Stomach (tissue), 19 donors: Measurements from ENCODE around the gene STON2. TPM values are rescaled to one million over a fixed set of nuclear protein-coding genes. Genes with fewer than 3 reads are reported as not detected.

ENCODE experiments used
- DNase-seq, 2 donors: peaks; one replicate each; pipeline versions ENCODE4 v3.0.0 to v3.0.0-alpha.2; 2013 to 2019
- H3K27ac ChIP-seq, 5 donors: fragments of 200-600 bp in 4 of 5; sonication (generic) in 4 of 5; one replicate each; pipeline ENCODE4 v1.5.1; 2013 to 2019; ENCODE audit warnings: mild to moderate bottlenecking in 1 of 5, moderate library complexity in 1 of 5
- H3K27me3 ChIP-seq, 3 donors: fragments of 200-600 bp; sonication (generic); one replicate each; pipeline ENCODE4 v1.5.1; 2017 to 2019; ENCODE audit warnings: mixed run types in 1 of 3
- H3K36me3 ChIP-seq, 4 donors: fragments of 200-600 bp; sonication (generic); 1 replicate in 3 of 4; 2 replicates in 1 of 4; pipeline ENCODE4 v1.5.1; 2016 to 2019
- H3K4me1 ChIP-seq, 4 donors: fragments of 200-600 bp; sonication (generic); one replicate each; pipeline ENCODE4 v1.5.1; 2016 to 2019
- H3K4me3 ChIP-seq, 4 donors: fragments of 200-600 bp; sonication (generic) in 3 of 4; one replicate each; pipeline ENCODE4 v1.5.1; 2016 to 2019; ENCODE audit warnings: mild to moderate bottlenecking in 1 of 4
- H3K9me3 ChIP-seq, 4 donors: fragments of 200-600 bp; sonication (generic); one replicate each; pipeline ENCODE4 v1.5.1; 2016 to 2019
- EP300 ChIP-seq: sonication (generic); formaldehyde crosslinking; IDR thresholded peaks from one replicate; pipeline ENCODE4 v1.6.1; 2017; ENCODE audit warnings: antibody characterized with exemption
- POLR2A ChIP-seq, 4 donors: fragments of 450-650 bp; IDR thresholded peaks; one replicate each; pipeline ENCODE4 v1.6.1; 2016; ENCODE audit warnings: antibody characterized with exemption in 4 of 4, control low read depth in 2 of 4, mild to moderate bottlenecking in 1 of 4, moderate library complexity in 1 of 4
- POLR2AphosphoS5 ChIP-seq, 3 donors: sonication (generic); formaldehyde crosslinking; IDR thresholded peaks; one replicate each; pipeline ENCODE4 v1.6.1; 2016; ENCODE audit warnings: antibody characterized with exemption in 3 of 3
- WGBS, 5 donors: extraction: QIAGEN DNeasy Blood & Tissue Kit in 3 of 5; methylation state at CpG; one replicate each; pipeline versions ENCODE4 v1.1.5 to v1.1.7; 2013 to 2018; 5-methylcytosine and 5-hydroxymethylcytosine counted together
- intact Hi-C: fragments of 100-400 bp; cut with DNase I; formaldehyde crosslinking; loops from one replicate; pipeline ENCODE4 v1.15.1; 2023; ENCODE audit warnings: low total_unique reads
- long read RNA-seq, 10 donors: transcript quantifications; one replicate each; lab custom pipeline, GENCODE V29; 2026
- polyA plus RNA-seq, 3 donors: library from polyadenylated mRNA; stranded (reverse); fragments of 200-250 nt; gene quantifications; one replicate each; pipeline ENCODE4 v1.2.3, GENCODE V29; 2013
- total RNA-seq, 5 donors: library from RNA; depleted of rRNA; stranded (reverse); fragments of >200 nt; gene quantifications; one replicate each; pipeline versions ENCODE4 v1.1.0 to v1.2.3, GENCODE V29; 2014 to 2016
- TF ChIP-seq, protein P1 (sequence below), 7 experiments: fragments of 450-650 bp in 4 of 7; fragments of 200-600 bp in 3 of 7; sonication (generic) in 3 of 7; IDR thresholded peaks; one replicate each; pipeline ENCODE4 v1.5.1; 2016 to 2019; ENCODE audit warnings: antibody characterized with exemption in 7 of 7, control low read depth in 2 of 7, mild to moderate bottlenecking in 1 of 7
- donor health status: healthy with polysubstance abuse.
- donor health status: Bipolar disorder and iron deficiency.
- donor health status: healthy.

The STON2 gene, protein sequence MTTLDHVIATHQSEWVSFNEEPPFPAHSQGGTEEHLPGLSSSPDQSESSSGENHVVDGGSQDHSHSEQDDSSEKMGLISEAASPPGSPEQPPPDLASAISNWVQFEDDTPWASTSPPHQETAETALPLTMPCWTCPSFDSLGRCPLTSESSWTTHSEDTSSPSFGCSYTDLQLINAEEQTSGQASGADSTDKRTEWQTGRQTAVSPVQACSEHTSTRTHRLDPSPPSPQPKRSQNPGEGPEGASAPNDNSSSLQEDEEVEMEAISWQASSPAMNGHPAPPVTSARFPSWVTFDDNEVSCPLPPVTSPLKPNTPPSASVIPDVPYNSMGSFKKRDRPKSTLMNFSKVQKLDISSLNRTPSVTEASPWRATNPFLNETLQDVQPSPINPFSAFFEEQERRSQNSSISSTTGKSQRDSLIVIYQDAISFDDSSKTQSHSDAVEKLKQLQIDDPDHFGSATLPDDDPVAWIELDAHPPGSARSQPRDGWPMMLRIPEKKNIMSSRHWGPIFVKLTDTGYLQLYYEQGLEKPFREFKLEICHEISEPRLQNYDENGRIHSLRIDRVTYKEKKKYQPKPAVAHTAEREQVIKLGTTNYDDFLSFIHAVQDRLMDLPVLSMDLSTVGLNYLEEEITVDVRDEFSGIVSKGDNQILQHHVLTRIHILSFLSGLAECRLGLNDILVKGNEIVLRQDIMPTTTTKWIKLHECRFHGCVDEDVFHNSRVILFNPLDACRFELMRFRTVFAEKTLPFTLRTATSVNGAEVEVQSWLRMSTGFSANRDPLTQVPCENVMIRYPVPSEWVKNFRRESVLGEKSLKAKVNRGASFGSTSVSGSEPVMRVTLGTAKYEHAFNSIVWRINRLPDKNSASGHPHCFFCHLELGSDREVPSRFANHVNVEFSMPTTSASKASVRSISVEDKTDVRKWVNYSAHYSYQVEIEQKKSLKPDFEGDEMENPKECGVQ
- 10 to 100 TPM in 3 of 5 donors, 1 to 10 TPM in 2; 7.8 to 50.2 (median 14.3) TPM for total RNA-seq
- 1 to 10 TPM; 1.4 to 7.4 (median 3.2) TPM for polyA plus RNA-seq
- long read RNA-seq, donor 1, partial matches to known transcripts: 7 of 13 reads
- long read RNA-seq, donor 1, other reads (novel, unspliced or antisense): 6 of 13 reads
- long read RNA-seq, donor 2, partial matches to known transcripts: 11 of 29 reads
- long read RNA-seq, donor 2, other reads (novel, unspliced or antisense): 18 of 29 reads
- long read RNA-seq, donor 3: 0 reads
- long read RNA-seq, donor 4: 0 reads
- long read RNA-seq, donor 5, partial matches to known transcripts: 7 of 7 reads
- long read RNA-seq, donor 5, other reads (novel, unspliced or antisense): 0 of 7 reads
- long read RNA-seq, donor 6, partial matches to known transcripts: 0 of 60 reads
- long read RNA-seq, donor 6, other reads (novel, unspliced or antisense): 60 of 60 reads
- long read RNA-seq, donor 7, partial matches to known transcripts: 0 of 5 reads
- long read RNA-seq, donor 7, other reads (novel, unspliced or antisense): 5 of 5 reads
- long read RNA-seq, donor 8, partial matches to known transcripts: 0 of 5 reads
- long read RNA-seq, donor 8, other reads (novel, unspliced or antisense): 5 of 5 reads
- long read RNA-seq, donor 9, partial matches to known transcripts: 0 of 9 reads
- long read RNA-seq, donor 9, other reads (novel, unspliced or antisense): 9 of 9 reads
- long read RNA-seq, donor 10: 0 reads

DNA sequence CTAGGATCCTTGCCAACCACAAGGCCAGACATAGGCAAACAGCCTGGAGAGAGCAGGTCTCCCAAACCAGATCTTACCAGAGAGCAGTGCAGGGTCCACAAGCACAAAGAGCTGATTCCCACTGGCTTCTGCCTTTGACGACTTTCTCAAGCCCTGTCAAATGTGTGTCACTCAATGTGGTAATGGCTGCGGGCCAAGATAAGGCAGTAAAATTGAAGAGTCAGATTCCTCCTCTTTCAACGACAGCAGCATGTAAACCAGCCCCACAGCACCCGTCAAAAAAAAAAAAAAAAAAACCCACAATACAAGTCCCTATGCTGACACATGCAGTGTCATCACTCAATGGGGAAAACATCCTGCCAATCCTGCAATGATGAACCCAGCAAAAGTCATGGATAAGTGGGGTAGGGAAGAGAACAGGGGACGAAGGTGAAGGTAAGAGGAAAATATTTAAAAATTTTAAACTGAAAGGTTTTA lies at the start of gene STON2:
Gene STON2 (minus strand): TSS at position 123 of the 477 bp plus-strand sequence. CDS start 1,942 bp downstream, outside the sequence.
- WGBS, 5 donors: 45 to 67% (median 59%) methylated on average over 5 of the region's 5 CpGs
- Histone ChIP-seq H3K27ac (peak within 1 kb of the TSS in 4 of 5 donors; percentile 28 to 64 (median 40)), H3K27me3 (no peaks in the 10 kb centered on the region), H3K4me1 (no peaks in the 10 kb centered on the region), H3K9me3 (no peaks in the 10 kb centered on the region), H3K36me3 (peaks cover 0 to 5% (median under 1%) of the 10 kb centered on the region in 4 donors), H3K4me3 (no peak within 1 kb of the TSS)
- TF ChIP-seq POLR2AphosphoS5 (IDR thresholded peaks at IDR 0.05) (no peak), POLR2A (IDR thresholded peaks at IDR 0.05) (no peak), EP300 (no peak)
- intact Hi-C loops: no loop called here
- peak in 1 of 2 donors; percentile 21 for DNase-seq

DNA sequence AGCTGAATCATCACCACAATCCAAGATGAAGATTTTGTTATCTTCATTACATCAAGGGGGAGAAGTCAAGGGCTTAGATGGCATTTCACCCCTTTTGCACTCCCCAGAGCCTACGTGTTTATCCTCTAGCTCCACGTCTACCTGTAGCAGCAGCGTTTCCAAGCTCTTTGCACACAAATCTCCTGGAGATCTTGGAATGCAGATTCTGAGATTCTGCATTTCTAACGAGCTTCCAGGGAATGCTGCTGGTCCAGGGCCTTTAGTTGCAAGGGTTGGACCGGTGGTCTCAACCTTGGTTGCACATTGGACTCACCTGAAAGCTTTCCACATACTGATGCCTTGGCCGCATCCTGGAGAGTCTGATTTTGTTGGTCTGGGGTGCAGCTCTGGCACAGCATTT lies 49.5 kb upstream of the STON2 start:
- H3K36me3 ChIP-seq: no peaks in the 10 kb centered on the region
- H3K27ac ChIP-seq: peak overlapping the region in 1 of 5 donors; percentile 52
- no peak overlapping the region for H3K4me3 ChIP-seq
- WGBS, 5 donors: 52 to 68% (median 66%) methylated on average over 6 of the region's 6 CpGs
- peaks cover 0 to 23% (median 8%) of the 10 kb centered on the region in 4 donors for H3K4me1 ChIP-seq
- TF ChIP-seq POLR2AphosphoS5 (IDR thresholded peaks at IDR 0.05): no peak
- TF ChIP-seq POLR2A (IDR thresholded peaks at IDR 0.05): no peak
- TF ChIP-seq EP300: no peak
- TF ChIP-seq, protein P1, sequence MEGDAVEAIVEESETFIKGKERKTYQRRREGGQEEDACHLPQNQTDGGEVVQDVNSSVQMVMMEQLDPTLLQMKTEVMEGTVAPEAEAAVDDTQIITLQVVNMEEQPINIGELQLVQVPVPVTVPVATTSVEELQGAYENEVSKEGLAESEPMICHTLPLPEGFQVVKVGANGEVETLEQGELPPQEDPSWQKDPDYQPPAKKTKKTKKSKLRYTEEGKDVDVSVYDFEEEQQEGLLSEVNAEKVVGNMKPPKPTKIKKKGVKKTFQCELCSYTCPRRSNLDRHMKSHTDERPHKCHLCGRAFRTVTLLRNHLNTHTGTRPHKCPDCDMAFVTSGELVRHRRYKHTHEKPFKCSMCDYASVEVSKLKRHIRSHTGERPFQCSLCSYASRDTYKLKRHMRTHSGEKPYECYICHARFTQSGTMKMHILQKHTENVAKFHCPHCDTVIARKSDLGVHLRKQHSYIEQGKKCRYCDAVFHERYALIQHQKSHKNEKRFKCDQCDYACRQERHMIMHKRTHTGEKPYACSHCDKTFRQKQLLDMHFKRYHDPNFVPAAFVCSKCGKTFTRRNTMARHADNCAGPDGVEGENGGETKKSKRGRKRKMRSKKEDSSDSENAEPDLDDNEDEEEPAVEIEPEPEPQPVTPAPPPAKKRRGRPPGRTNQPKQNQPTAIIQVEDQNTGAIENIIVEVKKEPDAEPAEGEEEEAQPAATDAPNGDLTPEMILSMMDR (IDR thresholded peaks at IDR 0.05): no peak
- no peak for DNase-seq
- intact Hi-C loops: no loop called here
- H3K9me3 ChIP-seq: no peaks in the 10 kb centered on the region
- peaks cover 0 to 23% (median 0%) of the 10 kb centered on the region in 3 donors for H3K27me3 ChIP-seq

DNA sequence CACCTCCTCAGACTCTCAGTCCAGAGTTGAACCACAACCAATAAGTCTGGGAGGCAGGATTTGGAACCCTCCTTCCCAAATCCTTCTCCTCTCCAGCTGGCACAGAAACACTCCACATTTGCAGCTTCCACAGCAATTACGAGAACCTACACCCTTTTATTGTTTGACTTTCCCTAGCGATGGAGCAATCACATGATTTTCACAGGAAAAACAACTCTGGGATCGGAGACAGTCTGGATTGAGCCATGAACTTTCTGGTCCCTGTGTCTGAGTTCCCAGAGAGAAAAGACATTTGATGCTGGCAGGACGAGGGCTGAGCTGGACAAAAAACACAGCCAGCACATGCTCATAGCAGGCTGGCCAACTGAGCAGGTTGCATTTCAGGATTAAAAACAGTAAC lies 49.0 kb upstream of the STON2 start:
- H3K4me3 ChIP-seq: no peak overlapping the region
- intact Hi-C loops: no loop called here
- H3K9me3 ChIP-seq: no peaks in the 10 kb centered on the region
- TF ChIP-seq POLR2A (IDR thresholded peaks at IDR 0.05) (no peak), EP300 (peak; percentile 19), POLR2AphosphoS5 (IDR thresholded peaks at IDR 0.05) (peak in 2 of 3 donors; percentile 6 to 11)
- TF ChIP-seq, protein P1 (IDR thresholded peaks at IDR 0.05): no peak
- whole genome bisulfite sequencing, 5 donors: 4 to 19% (median 14%) methylated on average over 4 of the region's 4 CpGs
- no peaks in the 10 kb centered on the region for H3K36me3 ChIP-seq
- peaks cover 0 to 23% (median 8%) of the 10 kb centered on the region in 4 donors for H3K4me1 ChIP-seq
- no peak overlapping the region for H3K27ac ChIP-seq
- DNase-seq: peak in 1 of 2 donors; percentile 48
- peaks cover 0 to 24% (median 0%) of the 10 kb centered on the region in 3 donors for H3K27me3 ChIP-seq
